IgD-negative memory B cell (primary cell): Measurements from ENCODE around the gene ALDH1A1. TPM values are rescaled to one million over a fixed set of nuclear protein-coding genes. Genes with fewer than 3 reads are reported as not detected.

Source experiments
- H3K27ac Mint-ChIP-seq, 3 donors: one replicate each; pipeline ENCODE4 v1.8.0; 2020 to 2022; ENCODE audit warnings: mild to moderate bottlenecking in 3 of 3, mixed read lengths in 3 of 3, moderate library complexity in 1 of 3
- H3K27me3 Mint-ChIP-seq: one replicate; pipeline ENCODE4 v1.8.0; 2021; ENCODE audit warnings: mixed read lengths
- H3K36me3 Mint-ChIP-seq: one replicate; pipeline ENCODE4 v1.8.0; 2020; ENCODE audit warnings: mild to moderate bottlenecking, mixed read lengths
- H3K4me1 Mint-ChIP-seq, 3 donors: one replicate each; pipeline ENCODE4 v1.8.0; 2020 to 2022; ENCODE audit warnings: mixed read lengths in 3 of 3, mild to moderate bottlenecking in 1 of 3
- H3K4me3 Mint-ChIP-seq, 4 donors: one replicate each; pipeline ENCODE4 v1.8.0; 2020 to 2022; ENCODE audit warnings: mild to moderate bottlenecking in 4 of 4, mixed read lengths in 4 of 4, moderate library complexity in 3 of 4
- H3K9me3 Mint-ChIP-seq, 3 donors: one replicate each; pipeline ENCODE4 v1.8.0; 2020 to 2021; ENCODE audit warnings: mixed read lengths in 3 of 3, mild to moderate bottlenecking in 1 of 3
- polyA plus RNA-seq: library from polyadenylated mRNA; unstranded; fragments of 300-500 nt; fragmentation: Illumina TruSeq; gene quantifications from one replicate; pipeline ENCODE4 v1.2.3, GENCODE V29; 2021

The ALDH1A1 gene
- polyA plus RNA-seq, 1 donor from 2014 or later = 0.10 TPM

- H3K4me3 Mint-ChIP-seq = no peak overlapping the region
- no peaks in the 10 kb centered on the region for H3K36me3 Mint-ChIP-seq
- H3K27ac Mint-ChIP-seq = no peak overlapping the region
- H3K27me3 Mint-ChIP-seq = no peaks in the 10 kb centered on the region
- peaks cover 0 to 7% (median 0%) of the 10 kb centered on the region in 3 donors for H3K4me1 Mint-ChIP-seq
- H3K9me3 Mint-ChIP-seq = no peaks in the 10 kb centered on the region
These were observed 94.6 kb downstream of the ALDH1A1 start for GRCh38 chr9:72858089-72858912.

- peaks cover 0 to 7% (median 0%) of the 10 kb centered on the region in 3 donors for H3K4me1 Mint-ChIP-seq
- H3K4me3 Mint-ChIP-seq = no peak overlapping the region
- no peaks in the 10 kb centered on the region for H3K27me3 Mint-ChIP-seq
- H3K9me3 Mint-ChIP-seq = no peaks in the 10 kb centered on the region
- H3K36me3 Mint-ChIP-seq = no peaks in the 10 kb centered on the region
- H3K27ac Mint-ChIP-seq = no peak overlapping the region
These were observed 95.2 kb downstream of the ALDH1A1 start for GRCh38 chr9:72857624-72857996.

- no peaks in the 10 kb centered on the region for H3K9me3 Mint-ChIP-seq
- no peaks in the 10 kb centered on the region for H3K36me3 Mint-ChIP-seq
- H3K27me3 Mint-ChIP-seq = no peaks in the 10 kb centered on the region
- H3K27ac Mint-ChIP-seq = no peak overlapping the region
- H3K4me3 Mint-ChIP-seq = no peak overlapping the region
- H3K4me1 Mint-ChIP-seq = peaks cover 0 to 5% (median 0%) of the 10 kb centered on the region in 3 donors
These were observed 95.8 kb downstream of the ALDH1A1 start for GRCh38 chr9:72856972-72857623.

GRCh38 chr9:72855890-72856523 lies 96.8 kb downstream of the ALDH1A1 start:
- H3K27me3 Mint-ChIP-seq = no peaks in the 10 kb centered on the region
- no peaks in the 10 kb centered on the region for H3K9me3 Mint-ChIP-seq
- no peaks in the 10 kb centered on the region for H3K36me3 Mint-ChIP-seq
- no peak overlapping the region for H3K27ac Mint-ChIP-seq
- peaks cover 0 to 3% (median 0%) of the 10 kb centered on the region in 3 donors for H3K4me1 Mint-ChIP-seq
- no peak overlapping the region for H3K4me3 Mint-ChIP-seq

- Mint-ChIP-seq H3K36me3 (no peaks in the 10 kb centered on the region), H3K27ac (no peak overlapping the region), H3K4me3 (no peak overlapping the region), H3K9me3 (no peaks in the 10 kb centered on the region), H3K27me3 (no peaks in the 10 kb centered on the region), H3K4me1 (peaks cover 0 to 3% (median 0%) of the 10 kb centered on the region in 3 donors)
These were observed 97.5 kb downstream of the ALDH1A1 start for GRCh38 chr9:72855321-72855720.

Other genes with a start within 250 kb of the ALDH1A1 start
- 10.3 TPM for gene ANXA1, start 198.8 kb upstream of the ALDH1A1 start, polyA plus RNA-seq